Cardiac septum (tissue), 1 donor: ENCODE results near the gene PLEK2. TPM values are rescaled to one million over a fixed set of nuclear protein-coding genes. Genes with fewer than 3 reads are reported as not detected.
"Not testable (repeated sequence)": the region's sequence is repeated elsewhere in the genome, so short reads cannot be mapped to it uniquely, and the experiment has no call there.

Experiments
- DNase-seq: peaks from one replicate; pipeline ENCODE4 v3.0.0-alpha.2; 2020; ENCODE audit warnings: low spot score
- intact Hi-C: fragments of 100-400 bp; cut with DNase I; formaldehyde crosslinking; loops from one replicate; pipeline ENCODE4 v1.14.0; 2022
- microRNA-seq: library from miRNA; unstranded; fragments of <30 nt; microRNA quantifications from one replicate; pipeline ENCODE4 v1.2.0, GENCODE V29; 2020
- total RNA-seq: library from RNA; stranded (reverse); fragmentation: NEBNext Ultra II Directional; extraction: Animal tissue kit (Norgen Biotek cat#: 25700); gene quantifications from one replicate; pipeline ENCODE4 v1.2.1, GENCODE V29; 2021
- donor health status: DM: no; HTN: no; CAD: no.

PLEK2 gene
- total RNA-seq, 1 donor from 2014 or later = 0.40 TPM

- intact Hi-C loops = no loop called here
- DNase-seq = no peak
Measured at GRCh38 chr14:67371247-67372148, 40.5 kb downstream of the PLEK2 start.

GRCh38 chr14:67370830-67371229 lies 41.1 kb downstream of the PLEK2 start:
- DNase-seq = no peak
- intact Hi-C loops = no loop called here

- DNase-seq = no peak
- intact Hi-C loops = no loop called here
Measured at GRCh38 chr14:67365476-67365875, 46.5 kb downstream of the PLEK2 start.

- intact Hi-C loops = no loop called here
Measured at GRCh38 chr14:67360470-67361206, 51.3 kb downstream of the PLEK2 start.

GRCh38 chr14:67359775-67360469 lies 52.0 kb downstream of the PLEK2 start, which contains the start of the genes ATP6V1D and EIF2S1:
TSS of gene ATP6V1D (minus strand) at chr14:67359804. CDS start at chr14:67359698, 106 bp downstream.
TSS of gene EIF2S1 (plus strand) at chr14:67360328. CDS start at chr14:67364768, 4,440 bp downstream.
- peak; percentile 100 for DNase-seq
- intact Hi-C loops = loop anchor here (5.0 kb wide), 1 partner anchor 118 kb away; the partner anchor contains the start of gene PALS1

More at GRCh38 chr14:67360470-67361206, 51.3 kb downstream of the PLEK2 start:
- DNase-seq = no peak

GRCh38 chr14:67358924-67359774 lies 52.8 kb downstream of the PLEK2 start:
- no peak for DNase-seq
- intact Hi-C loops = loop anchor here (5.0 kb wide), 1 partner anchor 117 kb away; the partner anchor contains the start of gene PALS1

- no peak for DNase-seq
- intact Hi-C loops = loop anchor here (5.0 kb wide), 1 partner anchor 116 kb away; the partner anchor contains the start of gene PALS1
Measured at GRCh38 chr14:67357969-67358354, 54.0 kb downstream of the PLEK2 start.

- intact Hi-C loops = loop anchor here (5.0 kb wide), 1 partner anchor 115 kb away; the partner anchor contains the start of gene PALS1
- no peak for DNase-seq
Measured at GRCh38 chr14:67357186-67357968, 54.6 kb downstream of the PLEK2 start.

- DNase-seq = no peak
- intact Hi-C loops = no loop called here
Measured at GRCh38 chr14:67352055-67352454, 59.9 kb downstream of the PLEK2 start.

- DNase-seq = no peak
- intact Hi-C loops = no loop called here
Measured at GRCh38 chr14:67345583-67345982, 66.4 kb downstream of the PLEK2 start.

GRCh38 chr14:67343601-67344230 lies 68.2 kb downstream of the PLEK2 start:
- no peak for DNase-seq
- intact Hi-C loops = no loop called here

- intact Hi-C loops, DNase-seq: not testable (repeated sequence)
Measured at GRCh38 chr14:67341231-67341630, 70.7 kb downstream of the PLEK2 start.

Small RNA genes lying within 50 kb of the gene (microRNA-seq; reads per million reads assigned to microRNA genes)
- gene MIR5694 = not detected

Other genes starting within 250 kb of the PLEK2 start
- not detected for gene GARIN2, start 222.7 kb downstream of the PLEK2 start, total RNA-seq
- gene PALS1, start 170.7 kb downstream of the PLEK2 start, total RNA-seq = 11.5 TPM
- 178 TPM for gene ATP6V1D, start 52.4 kb downstream of the PLEK2 start, total RNA-seq
- 89.8 TPM for gene EIF2S1, start 51.8 kb downstream of the PLEK2 start, total RNA-seq
- 1.6 TPM for gene TMEM229B, start 76.6 kb upstream of the PLEK2 start, total RNA-seq
- 2.6 TPM for gene PLEKHH1, start 121.1 kb upstream of the PLEK2 start, total RNA-seq
- 10.6 TPM for gene PIGH, start 188.1 kb upstream of the PLEK2 start, total RNA-seq
- gene ARG2, start 207.8 kb upstream of the PLEK2 start, total RNA-seq = 1.6 TPM